Motor neuron (in vitro differentiated cells): ENCODE measurements around the gene DCAF5. TPM values are rescaled to one million over a fixed set of nuclear protein-coding genes. Genes with fewer than 3 reads are reported as not detected.

Experiments used
- ATAC-seq, 8 experiments: fragments of 200-7000 bp; cut with Tn5 transposase; replicated peaks in 6 of 8; 2 replicates each; pipeline ENCODE4 v1.8.0; 2021; ENCODE audit warnings: mild to moderate bottlenecking in 8 of 8, moderate library complexity in 8 of 8
- H3K27ac ChIP-seq, 2 donors: fragments of 250-450 bp; sonication (Bioruptor Pico); 2 replicates each; pipeline ENCODE4 v1.9.0; 2021; ENCODE audit warnings: antibody characterized with exemption in 2 of 2, mild to moderate bottlenecking in 2 of 2, moderate library complexity in 1 of 2
- H3K4me1 ChIP-seq, 2 donors: fragments of 250-450 bp; sonication (Bioruptor Pico); replicated peaks in 1 of 2; 2 replicates each; pipeline ENCODE4 v1.6.1; 2021; ENCODE audit warnings: antibody characterized with exemption in 2 of 2, mild to moderate bottlenecking in 2 of 2, moderate library complexity in 1 of 2
- H3K4me3 ChIP-seq, 5 donors: fragments of 250-450 bp; sonication (Bioruptor Pico); 2 replicates each; pipeline ENCODE4 v1.9.0; 2021; ENCODE audit warnings: antibody characterized with exemption in 5 of 5, mild to moderate bottlenecking in 5 of 5, moderate library complexity in 4 of 5
- WGBS, 10 experiments: fragments of 450-650 bp; shearing (Covaris generic); methylation state at CpG; one replicate each; pipeline ENCODE4 v1.0.0; 2022; 5-methylcytosine and 5-hydroxymethylcytosine counted together
- in situ Hi-C, 9 experiments: fragments of 400-800 bp; cut with MboI; loops; one replicate each; pipeline ENCODE4 v1.15.0; 2021; ENCODE audit warnings: low sequenced_read_pairs in 9 of 9, low pct_unique_long_range_greater_than_20kb in 2 of 9; ENCODE audit not compliant: unreplicated experiment in 9 of 9
- total RNA-seq, 8 experiments: library from RNA; unstranded; fragments of 300-600 nt; gene quantifications; 2 replicates each; pipeline versions ENCODE4 v1.2.3 to v1.2.4, GENCODE V29; 2022

The DCAF5 gene
- total RNA-seq, 8 experiments from 2014 or later, result 20.5 to 42.0 (median 27.5) TPM

DNA sequence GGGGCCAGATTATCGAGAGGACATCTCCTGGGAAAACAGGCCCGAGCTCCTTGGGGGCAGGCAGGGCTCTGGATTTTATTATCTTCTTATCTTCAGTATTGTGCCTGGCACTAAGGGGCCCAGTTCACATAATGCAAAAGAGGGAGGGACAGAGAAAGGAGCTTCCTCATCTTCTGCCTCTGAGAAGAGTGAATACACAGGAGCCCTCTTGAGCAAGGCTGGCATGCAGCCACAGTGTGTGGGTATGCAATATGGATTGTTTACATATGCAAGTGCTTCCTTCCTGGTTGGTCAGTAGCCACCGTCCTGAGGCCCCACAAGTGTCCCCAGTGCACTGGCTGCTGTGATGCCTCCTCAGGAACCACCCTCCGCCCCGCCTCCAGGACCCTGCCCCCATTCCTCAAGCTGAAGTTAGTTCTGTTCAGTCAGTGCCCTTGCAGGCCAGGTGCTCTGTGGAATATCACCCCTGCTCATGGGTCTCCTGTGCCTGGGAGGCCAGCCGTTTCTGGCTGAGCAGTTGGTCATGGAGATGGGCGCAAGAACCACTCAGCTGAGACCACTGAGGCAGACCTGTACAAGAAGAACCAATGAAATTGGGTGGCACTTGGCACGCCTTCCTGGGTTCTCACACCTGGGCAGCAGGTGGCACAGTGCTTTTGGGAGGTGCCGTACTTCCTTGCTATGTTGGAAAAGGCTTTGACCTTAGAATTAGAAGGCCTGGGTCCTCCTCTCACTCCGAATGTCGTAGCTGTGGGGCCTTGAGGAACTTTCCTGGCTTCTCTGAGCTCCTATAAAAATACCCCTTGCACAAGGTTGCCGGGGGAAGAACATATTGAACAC lies 138.8 kb downstream of the DCAF5 start:
- ATAC-seq, result peak; percentile 73 to 99 (median 82)
- H3K27ac ChIP-seq, result no peak overlapping the region
- in situ Hi-C loops, result no loop called here

DNA sequence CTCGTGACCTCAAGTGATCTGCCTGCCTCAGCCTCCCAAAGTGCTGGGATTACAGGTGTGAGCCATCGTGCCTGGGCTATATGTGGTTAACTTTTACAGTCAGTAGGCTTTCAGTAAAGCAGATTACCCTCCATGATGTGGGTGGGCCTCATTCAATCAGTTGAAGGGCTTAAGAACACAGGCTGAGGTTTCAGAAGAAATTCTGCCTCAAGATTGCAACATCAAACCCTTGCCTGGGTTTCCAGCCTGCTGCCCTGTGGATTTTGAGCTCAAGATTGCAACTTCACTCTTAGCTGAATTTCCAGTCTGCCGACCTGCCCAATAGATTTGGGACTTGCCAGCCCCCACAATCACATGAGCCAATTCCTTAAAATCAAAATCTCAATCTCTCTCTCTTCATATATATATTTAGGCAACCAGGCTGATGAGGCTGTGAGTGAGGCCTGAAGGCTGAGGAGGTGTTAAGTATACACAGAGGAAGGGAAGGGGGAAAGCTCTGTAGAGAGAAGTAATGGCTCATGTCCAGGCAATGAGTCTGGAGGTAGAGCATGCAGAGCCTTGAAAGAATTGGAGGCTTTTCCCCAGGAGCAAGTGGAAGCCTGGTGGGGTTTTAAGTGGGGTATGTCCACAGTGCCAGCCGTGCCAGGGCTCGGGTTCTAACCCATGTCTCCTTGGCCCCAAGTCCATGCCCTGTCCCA lies 140.5 kb downstream of the DCAF5 start:
- WGBS, 10 experiments, result 0 to 100% (median 80%) methylated on average over 1 to 2 of the region's 5 CpGs; no CpG with 5 or more reads in 1 of the 10 experiments
- peaks cover 0 to 13% of the 10 kb centered on the region in 2 donors for H3K4me1 ChIP-seq
- H3K27ac ChIP-seq, result no peak overlapping the region
- in situ Hi-C loops, result no loop called here
- no peak overlapping the region for H3K4me3 ChIP-seq
- no peak for ATAC-seq

More for the DNA sequence above, 138.8 kb downstream of the DCAF5 start:
- H3K4me1 ChIP-seq, result peaks cover 0 to 7% of the 10 kb centered on the region in 2 donors
- no peak overlapping the region for H3K4me3 ChIP-seq
- 46 to 90% (median 51%) methylated on average over 1 to 6 of the region's 12 CpGs; no CpG with 5 or more reads in 3 of the 10 experiments for WGBS, 10 experiments

DNA sequence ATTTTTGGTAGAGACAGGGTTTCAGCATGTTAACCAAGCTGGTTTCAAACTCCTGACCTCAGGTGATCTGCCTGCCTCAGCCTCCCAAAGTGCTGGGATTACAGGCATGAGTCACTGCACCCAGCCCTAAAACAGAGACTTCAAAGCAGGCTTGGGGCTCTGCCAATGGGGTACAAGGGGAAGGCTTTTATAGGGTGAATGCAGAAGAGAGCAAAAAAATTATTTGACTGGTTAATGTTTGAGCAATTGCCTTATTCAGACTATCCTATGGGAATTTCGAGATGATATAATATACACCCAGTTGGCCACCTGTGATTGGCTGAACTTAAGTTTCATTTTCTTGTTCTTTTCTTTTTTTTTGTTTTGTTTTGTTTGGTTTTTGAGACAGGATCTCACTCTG lies 142.3 kb downstream of the DCAF5 start:
- Histone ChIP-seq H3K4me1 (peaks cover 0 to 13% of the 10 kb centered on the region in 2 donors), H3K27ac (no peak overlapping the region), H3K4me3 (no peak overlapping the region)
- WGBS, 10 experiments, result 63 to 86% (median 77%) methylated on average over 1 of the region's 1 CpG; no CpG with 5 or more reads in 6 of the 10 experiments
- in situ Hi-C loops, result no loop called here
- no peak for ATAC-seq

- H3K27ac ChIP-seq, result no peak overlapping the region
- 14 to 86% (median 58%) methylated on average over 1 of the region's 1 CpG; no CpG with 5 or more reads in 4 of the 10 experiments for WGBS, 10 experiments
- peaks cover 0 to 12% of the 10 kb centered on the region in 2 donors for H3K4me1 ChIP-seq
- H3K4me3 ChIP-seq, result no peak overlapping the region
- in situ Hi-C loops, result no loop called here
- peak in 2 of 8 experiments; percentile 26 to 54 for ATAC-seq
These were observed 144.5 kb downstream of the DCAF5 start for GRCh38 chr14:69008421-69008884.

- in situ Hi-C loops, result no loop called here
- no peak for ATAC-seq
- no peak overlapping the region for H3K27ac ChIP-seq
- WGBS, 10 experiments, result 83 to 100% (median 94%) methylated on average over 1 to 4 of the region's 5 CpGs; no CpG with 5 or more reads in 6 of the 10 experiments
- peaks cover 0 to 12% of the 10 kb centered on the region in 2 donors for H3K4me1 ChIP-seq
- H3K4me3 ChIP-seq, result no peak overlapping the region
These were observed 146.6 kb downstream of the DCAF5 start for GRCh38 chr14:69006346-69006745.

DNA sequence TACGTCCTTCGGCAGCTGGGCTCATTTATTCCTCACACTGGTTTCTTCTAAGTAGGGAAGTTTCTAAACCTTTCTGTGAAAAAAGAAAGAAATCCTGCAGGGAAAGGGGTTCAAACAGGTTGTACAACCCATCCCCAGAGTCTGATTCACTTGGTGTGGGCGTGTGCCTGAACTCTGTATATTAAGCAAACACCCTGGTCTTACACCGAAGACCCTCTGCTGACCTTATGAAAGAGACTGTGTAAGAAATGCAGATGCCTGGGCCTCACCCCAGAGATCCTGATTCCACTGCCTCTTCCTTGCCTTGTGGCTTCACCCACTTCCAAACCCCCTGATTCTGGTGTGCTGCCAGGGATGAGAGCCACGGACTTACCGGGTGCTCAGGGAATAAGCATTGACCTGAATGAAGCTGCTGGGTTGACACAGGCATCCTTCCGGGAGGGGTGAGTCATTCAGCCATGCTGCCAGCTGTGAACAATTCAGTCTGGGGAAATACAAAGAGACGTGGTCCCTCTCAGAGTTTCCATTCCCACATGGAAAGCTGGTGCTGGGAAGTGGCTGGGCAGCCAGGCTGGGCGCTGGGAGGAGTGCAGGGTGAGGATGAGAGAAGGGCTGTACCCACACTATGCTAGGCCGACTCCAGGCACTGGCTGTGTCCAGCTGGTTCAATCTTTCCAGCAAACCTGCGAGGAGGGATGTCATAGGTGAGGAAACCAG lies 147.3 kb downstream of the DCAF5 start:
- Histone ChIP-seq H3K4me1 (peaks cover 0 to 12% of the 10 kb centered on the region in 2 donors), H3K4me3 (no peak overlapping the region), H3K27ac (no peak overlapping the region)
- peak; percentile 77 to 96 (median 94) for ATAC-seq
- WGBS, 10 experiments, result 0 to 100% (median 50%) methylated on average over 1 to 5 of the region's 11 CpGs; no CpG with 5 or more reads in 1 of the 10 experiments
- in situ Hi-C loops, result no loop called here

- WGBS, 10 experiments, result 11 to 100% (median 60%) methylated on average over 1 to 3 of the region's 7 CpGs; no CpG with 5 or more reads in 3 of the 10 experiments
- ATAC-seq, result peak in 5 of 8 experiments; percentile 15 to 55 (median 40)
- Histone ChIP-seq H3K4me3 (no peak overlapping the region), H3K4me1 (peaks cover 0 to 12% of the 10 kb centered on the region in 2 donors), H3K27ac (no peak overlapping the region)
- in situ Hi-C loops, result no loop called here
These were observed 148.0 kb downstream of the DCAF5 start for GRCh38 chr14:69004731-69005431.

DNA sequence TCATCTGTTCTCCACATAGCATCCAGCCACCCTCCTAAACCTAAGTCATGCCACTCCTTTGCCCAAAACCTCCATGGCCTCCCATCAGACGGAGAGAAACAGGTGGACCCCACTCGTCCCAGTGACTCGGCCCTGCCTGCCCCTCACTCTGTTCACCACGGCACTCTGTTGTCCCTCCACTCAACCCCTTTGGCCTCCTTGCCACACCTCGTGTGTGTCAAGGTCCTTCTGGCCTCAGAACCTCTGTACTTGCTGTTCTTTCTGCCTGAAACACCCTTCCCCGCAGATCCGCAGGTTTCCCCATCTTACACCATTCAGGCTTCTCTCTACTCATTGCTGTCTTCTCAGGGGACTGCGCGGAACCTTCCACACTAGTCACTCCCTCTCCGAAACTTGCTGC lies 149.3 kb downstream of the DCAF5 start:
- Histone ChIP-seq H3K4me3 (no peak overlapping the region), H3K27ac (no peak overlapping the region), H3K4me1 (peaks cover 0 to 9% of the 10 kb centered on the region in 2 donors)
- WGBS, 10 experiments, result 80 to 100% (median 88%) methylated on average over 3 to 8 of the region's 10 CpGs; no CpG with 5 or more reads in 5 of the 10 experiments
- ATAC-seq, result no peak
- in situ Hi-C loops, result no loop called here

GRCh38 chr14:69002069-69002468 lies 150.8 kb downstream of the DCAF5 start:
- in situ Hi-C loops, result no loop called here
- Histone ChIP-seq H3K4me3 (no peak overlapping the region), H3K4me1 (peaks cover 0 to 5% of the 10 kb centered on the region in 2 donors), H3K27ac (no peak overlapping the region)
- 70 to 88% (median 77%) methylated on average over 1 to 3 of the region's 3 CpGs; no CpG with 5 or more reads in 6 of the 10 experiments for WGBS, 10 experiments
- peak in 2 of 8 experiments; percentile 24 to 86 for ATAC-seq

DNA sequence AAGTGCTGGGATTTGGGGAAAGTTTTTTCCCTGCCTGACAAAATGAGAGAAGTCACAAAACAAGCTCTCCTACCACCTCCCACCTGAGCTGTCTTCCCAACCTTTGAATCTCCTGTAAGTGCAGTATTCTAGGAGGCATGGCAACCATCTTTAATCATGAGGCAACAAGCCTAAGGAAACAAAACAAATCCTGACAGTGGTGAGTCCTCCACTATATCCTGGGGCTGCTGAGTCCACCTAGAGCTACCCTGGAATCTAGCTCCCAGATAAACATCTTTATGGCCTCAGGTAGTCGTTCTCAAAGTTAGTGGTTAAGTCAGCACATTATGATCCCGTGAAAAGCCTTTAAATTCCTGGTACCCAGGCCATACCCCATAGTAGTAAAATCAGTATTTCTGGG lies 151.5 kb downstream of the DCAF5 start:
- Histone ChIP-seq H3K4me1 (peaks cover 0 to 5% of the 10 kb centered on the region in 2 donors), H3K27ac (no peak overlapping the region), H3K4me3 (no peak overlapping the region)
- ATAC-seq, result no peak
- 60 to 93% (median 67%) methylated on average over 1 to 2 of the region's 2 CpGs; no CpG with 5 or more reads in 6 of the 10 experiments for WGBS, 10 experiments
- in situ Hi-C loops, result no loop called here
